Measurements from ENCODE around the gene SYT9. TPM values are rescaled to one million over a fixed set of nuclear protein-coding genes. Genes with fewer than 3 reads are reported as not detected.

The SYT9 gene
- total RNA-seq, 1 donor from 2014 or later = 5.3 TPM

DNA sequence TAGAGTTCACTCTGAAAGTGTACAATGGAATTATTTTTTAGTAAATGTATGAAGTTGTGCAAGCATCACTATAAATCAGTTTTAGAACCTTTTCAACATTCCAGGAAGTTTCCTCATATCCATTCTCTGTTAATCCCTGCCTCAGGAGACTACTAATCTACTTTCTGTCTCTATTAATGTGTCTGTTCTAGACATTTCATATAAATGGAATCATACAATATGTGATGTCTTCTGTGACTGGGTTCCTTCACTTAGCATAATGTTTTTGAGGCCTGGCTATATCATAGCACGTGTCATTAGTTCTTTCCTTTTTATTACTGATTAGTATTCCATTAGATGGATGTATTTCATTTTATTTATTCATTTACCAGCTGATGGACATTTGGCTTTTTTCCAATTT lies 17.1 kb downstream of the SYT9 start:
- Mint-ChIP-seq H3K36me3 (no peaks in the 10 kb centered on the region), H3K4me1 (peaks cover 2% of the 10 kb centered on the region), H3K27ac (no peak overlapping the region), H3K27me3 (ENCODE audit: insufficient read depth, low read depth) (no peaks in the 10 kb centered on the region), H3K9me3 (no peaks in the 10 kb centered on the region), H3K4me3 (no peak overlapping the region)
- H3K27ac ChIP-seq = no peak overlapping the region
- TF ChIP-seq EZH2 (IDR thresholded peaks at IDR 0.05) = no peak
- no peak for TF ChIP-seq EZH2phosphoT487 (IDR thresholded peaks at IDR 0.05)
- TF ChIP-seq CTCF (IDR thresholded peaks at IDR 0.05) = no peak
- H3K36me3 ChIP-seq = no peaks in the 10 kb centered on the region
- no peak overlapping the region for H2AFZ ChIP-seq (replicated peaks)
- no peaks in the 10 kb centered on the region for H3F3A ChIP-seq (ENCODE audit: low read depth)
- no peaks in the 10 kb centered on the region for H3K27me3 ChIP-seq
- H3K4me3 ChIP-seq = no peak overlapping the region
- H3K9me3 ChIP-seq (ENCODE audit: low read depth) = no peaks in the 10 kb centered on the region
- peaks cover 9% of the 10 kb centered on the region for H3K4me1 ChIP-seq
- no peak overlapping the region for H3K9ac ChIP-seq
- DNase-seq (ENCODE audit: low spot score) = no peak
- no peak overlapping the region for H3K4me2 ChIP-seq
- no peaks in the 10 kb centered on the region for H3K79me2 ChIP-seq (ENCODE audit: low read depth)
- no peaks in the 10 kb centered on the region for H4K20me1 ChIP-seq (ENCODE audit: low read depth)

DNA sequence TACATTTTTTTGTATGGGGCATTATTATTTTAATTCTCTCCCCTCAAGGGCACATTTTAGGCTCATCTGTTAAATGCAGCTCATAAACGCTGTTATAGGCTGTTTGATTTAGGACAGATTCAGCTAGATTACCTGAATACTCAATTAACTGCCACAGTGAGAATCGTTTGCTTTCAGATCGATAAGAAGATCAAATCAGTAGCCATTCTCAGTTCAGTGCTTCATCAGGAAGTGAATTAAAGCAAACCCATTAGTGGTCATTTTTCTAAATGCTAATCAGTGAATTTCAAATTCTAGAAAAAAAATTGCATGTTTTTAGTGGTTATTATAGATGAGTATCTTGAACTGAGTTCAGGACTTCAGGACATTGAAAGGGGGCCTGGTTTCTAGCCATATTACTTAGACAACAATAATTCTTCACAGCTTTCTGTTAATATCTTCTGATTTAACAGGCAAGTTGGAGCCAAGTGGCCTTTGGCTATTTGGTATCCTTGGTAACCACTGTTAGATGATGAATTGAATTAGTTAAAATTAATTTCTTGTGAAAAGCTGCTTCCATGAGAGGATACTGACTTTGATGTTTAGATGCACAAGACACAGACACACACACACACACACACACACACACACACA lies 18.6 kb downstream of the SYT9 start:
- Histone ChIP-seq H3K9me3 (ENCODE audit: low read depth) (no peaks in the 10 kb centered on the region), H4K20me1 (ENCODE audit: low read depth) (no peaks in the 10 kb centered on the region), H3K9ac (no peak overlapping the region), H3K4me3 (no peak overlapping the region), H2AFZ (replicated peaks) (no peak overlapping the region), H3K36me3 (no peaks in the 10 kb centered on the region), H3K4me2 (no peak overlapping the region), H3K27ac (no peak overlapping the region), H3K79me2 (ENCODE audit: low read depth) (no peaks in the 10 kb centered on the region), H3K27me3 (no peaks in the 10 kb centered on the region), H3F3A (ENCODE audit: low read depth) (no peaks in the 10 kb centered on the region), H3K4me1 (peaks cover 17% of the 10 kb centered on the region)
- H3K4me1 Mint-ChIP-seq = peaks cover 6% of the 10 kb centered on the region
- H3K27ac Mint-ChIP-seq = no peak overlapping the region
- H3K9me3 Mint-ChIP-seq = peaks cover under 1% of the 10 kb centered on the region
- no peaks in the 10 kb centered on the region for H3K27me3 Mint-ChIP-seq (ENCODE audit: insufficient read depth, low read depth)
- no peak for TF ChIP-seq EZH2phosphoT487 (IDR thresholded peaks at IDR 0.05)
- TF ChIP-seq EZH2 (IDR thresholded peaks at IDR 0.05) = no peak
- TF ChIP-seq CTCF (IDR thresholded peaks at IDR 0.05) = no peak
- no peaks in the 10 kb centered on the region for H3K36me3 Mint-ChIP-seq
- no peak for DNase-seq (ENCODE audit: low spot score)
- no peak overlapping the region for H3K4me3 Mint-ChIP-seq

GRCh38 chr11:7272373-7272772 lies 20.7 kb downstream of the SYT9 start:
- H3K4me3 ChIP-seq = no peak overlapping the region
- DNase-seq (ENCODE audit: low spot score) = no peak
- Mint-ChIP-seq H3K27ac (no peak overlapping the region), H3K4me3 (no peak overlapping the region), H3K9me3 (peaks cover 2% of the 10 kb centered on the region), H3K36me3 (no peaks in the 10 kb centered on the region), H3K27me3 (ENCODE audit: insufficient read depth, low read depth) (no peaks in the 10 kb centered on the region), H3K4me1 (peaks cover 5% of the 10 kb centered on the region)
- no peaks in the 10 kb centered on the region for H4K20me1 ChIP-seq (ENCODE audit: low read depth)
- no peaks in the 10 kb centered on the region for H3K27me3 ChIP-seq
- H3K4me2 ChIP-seq = no peak overlapping the region
- TF ChIP-seq EZH2 (IDR thresholded peaks at IDR 0.05) (no peak), EZH2phosphoT487 (IDR thresholded peaks at IDR 0.05) (no peak)
- no peaks in the 10 kb centered on the region for H3F3A ChIP-seq (ENCODE audit: low read depth)
- H3K79me2 ChIP-seq (ENCODE audit: low read depth) = no peaks in the 10 kb centered on the region
- no peak overlapping the region for H2AFZ ChIP-seq (replicated peaks)
- H3K9ac ChIP-seq = no peak overlapping the region
- H3K27ac ChIP-seq = no peak overlapping the region
- H3K4me1 ChIP-seq = peaks cover 10% of the 10 kb centered on the region
- no peaks in the 10 kb centered on the region for H3K36me3 ChIP-seq
- H3K9me3 ChIP-seq (ENCODE audit: low read depth) = no peaks in the 10 kb centered on the region

DNA sequence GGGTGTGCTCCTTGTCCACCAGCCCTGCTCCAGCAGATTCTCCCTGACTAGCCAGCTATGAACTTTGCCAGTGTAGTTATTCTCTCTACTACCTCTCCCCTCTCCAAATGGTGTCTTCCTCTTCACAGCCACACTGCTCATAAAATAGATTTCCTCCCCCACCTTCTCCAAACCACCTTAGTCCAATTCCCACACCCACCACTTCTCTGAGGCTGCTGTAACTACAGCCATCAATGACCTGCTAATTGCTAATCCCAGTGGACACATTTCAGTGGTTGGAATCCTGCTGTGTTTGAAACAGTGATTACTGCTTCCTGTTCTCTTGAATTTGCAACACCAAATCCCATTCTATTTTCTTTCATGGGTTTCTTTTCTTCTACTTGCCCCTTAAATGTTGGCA lies 23.4 kb downstream of the SYT9 start:
- H3K9me3 ChIP-seq (ENCODE audit: low read depth) = no peaks in the 10 kb centered on the region
- H3K79me2 ChIP-seq (ENCODE audit: low read depth) = no peaks in the 10 kb centered on the region
- H4K20me1 ChIP-seq (ENCODE audit: low read depth) = no peaks in the 10 kb centered on the region
- H3K4me3 Mint-ChIP-seq = no peak overlapping the region
- TF ChIP-seq EZH2 (IDR thresholded peaks at IDR 0.05) = no peak
- no peak for TF ChIP-seq CTCF (IDR thresholded peaks at IDR 0.05)
- TF ChIP-seq EZH2phosphoT487 (IDR thresholded peaks at IDR 0.05) = no peak
- H3F3A ChIP-seq (ENCODE audit: low read depth) = no peaks in the 10 kb centered on the region
- H3K4me1 Mint-ChIP-seq = peaks cover 5% of the 10 kb centered on the region
- H3K9me3 Mint-ChIP-seq = peaks cover 2% of the 10 kb centered on the region
- peaks cover 10% of the 10 kb centered on the region for H3K4me1 ChIP-seq
- no peak overlapping the region for H3K27ac ChIP-seq
- no peak overlapping the region for H3K4me3 ChIP-seq
- H3K27me3 Mint-ChIP-seq (ENCODE audit: insufficient read depth, low read depth) = no peaks in the 10 kb centered on the region
- H2AFZ ChIP-seq (replicated peaks) = no peak overlapping the region
- no peaks in the 10 kb centered on the region for H3K36me3 Mint-ChIP-seq
- peak overlapping the region; percentile 42 for H3K4me2 ChIP-seq
- DNase-seq (ENCODE audit: low spot score) = peak; percentile 16
- H3K9ac ChIP-seq = no peak overlapping the region
- no peaks in the 10 kb centered on the region for H3K27me3 ChIP-seq
- H3K36me3 ChIP-seq = no peaks in the 10 kb centered on the region
- no peak overlapping the region for H3K27ac Mint-ChIP-seq
